Effector memory CD8-positive, alpha-beta T cell (primary cell): ENCODE data around the gene LRBA.

Experiments used
- ATAC-seq: fragments of 150-1000 bp; cut with Tn5 transposase; replicated peaks from 2 replicates; pipeline ENCODE4 v1.10.0; 2021; ENCODE audit warnings: mild to moderate bottlenecking, moderate library complexity
- DNase-seq, 3 experiments: peaks; one replicate each; pipeline ENCODE4 v3.0.0; 2021
- H3K27ac Mint-ChIP-seq, 2 donors: one replicate each; pipeline ENCODE4 v1.8.0; 2022; ENCODE audit warnings: mild to moderate bottlenecking in 2 of 2, mixed read lengths in 2 of 2, moderate library complexity in 2 of 2
- H3K27me3 Mint-ChIP-seq, 2 donors: one replicate each; pipeline ENCODE4 v1.8.0; 2022; ENCODE audit warnings: mixed read lengths in 2 of 2
- H3K36me3 Mint-ChIP-seq: one replicate; pipeline ENCODE4 v1.8.0; 2022; ENCODE audit warnings: mild to moderate bottlenecking, moderate library complexity, mixed read lengths; ENCODE audit not compliant: insufficient read depth
- H3K4me1 Mint-ChIP-seq, 2 donors: one replicate each; pipeline ENCODE4 v1.8.0; 2022; ENCODE audit warnings: low read depth in 2 of 2, mixed read lengths in 2 of 2
- H3K4me3 Mint-ChIP-seq, 2 donors: one replicate each; pipeline ENCODE4 v1.8.0; 2022; ENCODE audit warnings: mild to moderate bottlenecking in 2 of 2, mixed read lengths in 2 of 2, moderate library complexity in 2 of 2
- H3K9me3 Mint-ChIP-seq, 2 donors: one replicate each; pipeline ENCODE4 v1.8.0; 2022; ENCODE audit warnings: mixed read lengths in 2 of 2

LRBA gene

GRCh38 chr4:150232029-150232428 lies 783.1 kb downstream of the LRBA start:
- no peaks in the 10 kb centered on the region for H3K4me1 Mint-ChIP-seq
- no peak overlapping the region for H3K4me3 Mint-ChIP-seq
- no peaks in the 10 kb centered on the region for H3K9me3 Mint-ChIP-seq
- H3K27ac Mint-ChIP-seq = no peak overlapping the region
- DNase-seq = no peak
- no peak for ATAC-seq
- H3K27me3 Mint-ChIP-seq = peaks cover 53 to 57% of the 10 kb centered on the region in 2 donors
- H3K36me3 Mint-ChIP-seq = peaks cover 4% of the 10 kb centered on the region

DNA sequence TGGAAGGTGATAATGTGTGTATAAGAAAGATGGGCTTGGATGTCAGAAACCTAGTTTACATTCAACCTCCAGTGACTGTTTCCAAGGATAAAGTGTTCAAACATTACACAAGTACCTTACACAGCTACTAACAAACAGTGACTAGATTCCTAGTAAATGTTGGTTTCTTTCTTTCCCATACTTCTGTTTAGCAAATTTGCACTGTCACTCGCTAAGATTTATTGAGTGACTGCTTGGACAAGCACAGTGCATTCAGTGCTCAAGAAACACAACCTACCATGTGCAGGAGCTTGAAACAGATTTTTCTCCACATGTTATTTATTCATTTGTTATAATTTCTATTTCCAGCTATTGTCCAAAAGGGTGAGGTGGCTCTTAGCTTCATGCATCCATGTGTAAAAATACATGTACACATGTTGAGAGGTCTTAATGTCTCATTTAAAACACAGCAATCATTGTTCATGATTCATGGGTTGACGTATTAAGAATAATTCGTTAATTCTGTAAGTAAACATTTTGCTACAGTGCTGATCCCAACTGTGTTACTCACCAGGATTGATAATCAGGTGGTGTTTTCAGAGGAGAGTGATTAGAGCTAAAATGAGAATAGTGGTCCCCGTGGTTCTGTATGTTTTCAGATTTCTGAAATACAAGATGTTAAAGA lies 783.8 kb downstream of the LRBA start:
- peaks cover 4% of the 10 kb centered on the region for H3K36me3 Mint-ChIP-seq
- no peak overlapping the region for H3K27ac Mint-ChIP-seq
- ATAC-seq (no peak), DNase-seq (no peak)
- no peaks in the 10 kb centered on the region for H3K9me3 Mint-ChIP-seq
- H3K4me3 Mint-ChIP-seq = no peak overlapping the region
- no peaks in the 10 kb centered on the region for H3K4me1 Mint-ChIP-seq
- peaks cover 55 to 57% of the 10 kb centered on the region in 2 donors for H3K27me3 Mint-ChIP-seq

DNA sequence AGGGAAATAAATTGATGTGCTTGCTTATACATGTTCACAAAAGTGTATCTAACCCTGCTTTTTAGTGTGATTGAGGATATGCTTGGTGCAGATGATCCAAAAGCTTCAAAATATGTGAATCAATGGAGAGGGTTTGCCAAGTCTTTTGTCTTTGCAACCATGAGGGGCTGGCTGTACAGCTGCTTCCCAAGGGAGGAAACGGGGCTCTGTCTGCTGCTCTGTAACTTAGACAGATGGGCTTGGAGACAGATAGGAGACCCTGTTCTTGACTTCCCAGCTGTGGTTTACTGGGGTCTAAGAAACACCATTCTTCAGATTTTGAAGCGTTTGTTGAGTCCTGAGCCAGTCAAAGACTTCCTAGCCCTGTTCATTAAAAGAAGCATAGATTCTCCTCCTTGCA lies 784.5 kb downstream of the LRBA start:
- no peaks in the 10 kb centered on the region for H3K9me3 Mint-ChIP-seq
- H3K4me3 Mint-ChIP-seq = no peak overlapping the region
- ATAC-seq = no peak
- no peak for DNase-seq
- H3K27ac Mint-ChIP-seq = no peak overlapping the region
- peaks cover 4% of the 10 kb centered on the region for H3K36me3 Mint-ChIP-seq
- no peaks in the 10 kb centered on the region for H3K4me1 Mint-ChIP-seq
- H3K27me3 Mint-ChIP-seq = peaks cover 50 to 61% of the 10 kb centered on the region in 2 donors

- ATAC-seq (no peak), DNase-seq (no peak)
- Mint-ChIP-seq H3K27ac (no peak overlapping the region), H3K27me3 (peaks cover 40 to 51% of the 10 kb centered on the region in 2 donors), H3K36me3 (no peaks in the 10 kb centered on the region), H3K4me3 (no peak overlapping the region), H3K4me1 (no peaks in the 10 kb centered on the region), H3K9me3 (no peaks in the 10 kb centered on the region)
Measured at GRCh38 chr4:150229520-150229919, 785.6 kb downstream of the LRBA start.

DNA sequence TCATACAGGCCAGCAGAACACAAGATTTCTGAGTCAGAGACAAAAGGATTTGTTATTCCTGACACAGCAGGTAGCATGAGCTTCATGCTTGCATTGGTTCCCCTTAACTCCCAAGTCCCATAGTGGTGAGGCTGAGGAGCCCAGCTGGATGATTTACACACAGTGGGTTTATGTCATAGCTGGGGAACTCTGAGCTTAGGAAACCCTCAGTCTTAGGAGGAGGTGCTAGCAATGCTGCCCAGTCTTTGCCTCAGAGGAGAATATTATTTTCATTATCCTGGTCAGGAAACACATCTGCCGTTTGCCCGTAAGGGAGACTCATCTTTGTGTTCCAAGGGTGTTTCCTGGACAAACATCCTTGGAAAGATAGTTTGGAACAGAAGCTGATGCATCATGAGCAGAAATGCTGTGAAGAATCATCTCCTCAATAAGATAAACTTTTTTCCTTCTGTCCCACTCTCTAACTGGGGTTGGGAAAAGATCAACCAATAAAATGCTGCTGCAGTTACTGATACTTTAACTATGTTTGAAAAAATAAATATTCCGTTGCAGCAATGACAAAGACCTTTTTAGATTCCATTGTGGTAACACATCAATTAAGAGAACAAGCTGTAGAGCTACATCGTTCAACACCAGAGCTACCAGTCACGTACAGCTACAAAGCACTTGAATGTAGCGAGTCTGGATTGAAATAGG lies 790.0 kb downstream of the LRBA start:
- H3K36me3 Mint-ChIP-seq = no peaks in the 10 kb centered on the region
- H3K27me3 Mint-ChIP-seq = peaks cover 29 to 33% of the 10 kb centered on the region in 2 donors
- no peaks in the 10 kb centered on the region for H3K9me3 Mint-ChIP-seq
- H3K27ac Mint-ChIP-seq = no peak overlapping the region
- H3K4me3 Mint-ChIP-seq = no peak overlapping the region
- H3K4me1 Mint-ChIP-seq = no peaks in the 10 kb centered on the region
- no peak for ATAC-seq
- no peak for DNase-seq

GRCh38 chr4:150219841-150220240 lies 795.2 kb downstream of the LRBA start:
- DNase-seq (no peak), ATAC-seq (no peak)
- Mint-ChIP-seq H3K9me3 (no peaks in the 10 kb centered on the region), H3K36me3 (no peaks in the 10 kb centered on the region), H3K27ac (no peak overlapping the region), H3K4me3 (no peak overlapping the region), H3K4me1 (no peaks in the 10 kb centered on the region), H3K27me3 (peaks cover 9% of the 10 kb centered on the region in 2 donors)

GRCh38 chr4:150218447-150218846 lies 796.6 kb downstream of the LRBA start:
- H3K4me3 Mint-ChIP-seq = no peak overlapping the region
- no peaks in the 10 kb centered on the region for H3K36me3 Mint-ChIP-seq
- peaks cover 9% of the 10 kb centered on the region in 2 donors for H3K27me3 Mint-ChIP-seq
- ATAC-seq (no peak), DNase-seq (no peak)
- H3K27ac Mint-ChIP-seq = no peak overlapping the region
- H3K9me3 Mint-ChIP-seq = no peaks in the 10 kb centered on the region
- no peaks in the 10 kb centered on the region for H3K4me1 Mint-ChIP-seq

GRCh38 chr4:150217808-150218207 lies 797.3 kb downstream of the LRBA start:
- H3K27ac Mint-ChIP-seq = no peak overlapping the region
- peaks cover 9% of the 10 kb centered on the region in 2 donors for H3K27me3 Mint-ChIP-seq
- no peaks in the 10 kb centered on the region for H3K9me3 Mint-ChIP-seq
- no peaks in the 10 kb centered on the region for H3K4me1 Mint-ChIP-seq
- DNase-seq (no peak), ATAC-seq (no peak)
- H3K4me3 Mint-ChIP-seq = no peak overlapping the region
- no peaks in the 10 kb centered on the region for H3K36me3 Mint-ChIP-seq

- no peak for ATAC-seq
- DNase-seq = no peak
- H3K27ac Mint-ChIP-seq = no peak overlapping the region
- H3K27me3 Mint-ChIP-seq = peaks cover 9% of the 10 kb centered on the region in 2 donors
- H3K4me3 Mint-ChIP-seq = no peak overlapping the region
- H3K36me3 Mint-ChIP-seq = no peaks in the 10 kb centered on the region
- H3K4me1 Mint-ChIP-seq = no peaks in the 10 kb centered on the region
- H3K9me3 Mint-ChIP-seq = no peaks in the 10 kb centered on the region
Measured at GRCh38 chr4:150217192-150217591, 797.9 kb downstream of the LRBA start.

DNA sequence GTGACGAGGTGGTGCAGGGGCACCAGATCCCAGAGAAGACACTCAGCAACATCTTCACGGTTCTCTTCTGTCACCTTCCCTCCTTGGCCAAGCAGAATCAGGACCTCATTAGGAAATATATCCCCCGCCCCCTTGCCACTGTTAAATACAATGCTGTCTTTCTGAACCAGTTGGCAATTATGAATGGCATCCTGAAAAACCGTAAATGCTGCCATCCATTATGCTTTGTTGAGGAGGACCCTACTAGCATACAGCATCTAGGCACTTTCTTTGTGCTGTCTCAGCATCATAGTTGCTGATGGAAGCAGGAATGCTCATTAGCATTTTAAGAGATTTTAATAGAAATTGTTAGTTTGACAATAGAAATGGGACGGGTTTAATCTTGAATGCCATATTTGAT lies 798.4 kb downstream of the LRBA start:
- ATAC-seq (no peak), DNase-seq (no peak)
- Mint-ChIP-seq H3K36me3 (no peaks in the 10 kb centered on the region), H3K27ac (no peak overlapping the region), H3K4me1 (no peaks in the 10 kb centered on the region), H3K27me3 (peaks cover 9 to 13% of the 10 kb centered on the region in 2 donors), H3K9me3 (no peaks in the 10 kb centered on the region), H3K4me3 (no peak overlapping the region)

DNA sequence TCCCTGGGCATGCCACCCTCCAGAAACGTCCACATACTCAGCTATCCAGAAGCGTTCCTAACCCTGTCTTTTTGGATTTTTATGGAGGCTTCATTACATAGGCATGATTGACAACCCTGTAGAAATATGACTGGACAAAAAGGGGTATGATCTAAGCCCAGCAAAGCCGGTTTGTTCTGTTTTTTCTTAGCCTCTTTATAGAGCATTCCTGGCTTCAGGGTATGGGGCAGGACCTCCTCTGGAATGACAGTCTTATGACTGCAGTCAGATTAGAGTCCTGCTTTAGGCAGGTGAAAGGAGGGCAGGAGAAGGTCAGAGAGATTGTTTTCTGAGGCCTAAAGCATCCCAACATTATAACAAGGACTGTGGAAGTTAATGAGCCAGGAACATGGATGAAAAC lies 799.5 kb downstream of the LRBA start:
- Mint-ChIP-seq H3K9me3 (no peaks in the 10 kb centered on the region), H3K4me3 (no peak overlapping the region), H3K27ac (no peak overlapping the region), H3K27me3 (peaks cover 8 to 13% of the 10 kb centered on the region in 2 donors), H3K36me3 (no peaks in the 10 kb centered on the region), H3K4me1 (no peaks in the 10 kb centered on the region)
- no peak for ATAC-seq
- no peak for DNase-seq
